Stimulated activated CD8-positive, alpha-beta memory T cell treated with anti-CD3 and anti-CD28 coated beads, Interleukin-4, amount 100 ng/mL, for 24 hours (primary cell): ENCODE data around the gene TMEM30B.
"Not testable (repeated sequence)": the region's sequence is repeated elsewhere in the genome, so short reads cannot be mapped to it uniquely, and the experiment has no call there.

Source experiments
- DNase-seq: peaks from one replicate; pipeline ENCODE4 v3.0.0-alpha.2; 2020; ENCODE audit warnings: low read depth

TMEM30B gene

GRCh38 chr14:61266436-61266835, 14.7 kb downstream of the TMEM30B start:
- no peak for DNase-seq

DNA sequence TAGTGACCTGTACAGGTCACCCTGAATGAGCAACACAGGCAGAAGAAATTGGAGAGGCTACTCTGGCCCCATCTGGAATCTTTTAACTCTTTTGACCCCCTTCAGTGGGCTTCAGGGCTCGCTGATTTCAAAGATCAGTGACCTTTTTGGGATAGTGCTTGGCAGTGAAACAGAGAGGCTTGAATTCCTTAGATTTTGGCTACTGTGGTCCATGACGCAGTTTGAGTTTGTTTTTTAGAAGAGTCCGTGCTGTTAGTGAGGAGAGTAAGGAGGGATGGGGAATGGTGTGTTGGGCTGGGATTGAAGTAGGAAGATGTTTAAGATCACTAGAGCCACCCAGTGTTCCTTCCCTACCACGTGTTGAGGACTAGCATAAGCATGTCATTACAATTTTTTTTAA, 16.5 kb downstream of the TMEM30B start:
- no peak for DNase-seq

- no peak for DNase-seq
Observed at GRCh38 chr14:61264010-61264571, 17.0 kb downstream of the TMEM30B start.

DNA sequence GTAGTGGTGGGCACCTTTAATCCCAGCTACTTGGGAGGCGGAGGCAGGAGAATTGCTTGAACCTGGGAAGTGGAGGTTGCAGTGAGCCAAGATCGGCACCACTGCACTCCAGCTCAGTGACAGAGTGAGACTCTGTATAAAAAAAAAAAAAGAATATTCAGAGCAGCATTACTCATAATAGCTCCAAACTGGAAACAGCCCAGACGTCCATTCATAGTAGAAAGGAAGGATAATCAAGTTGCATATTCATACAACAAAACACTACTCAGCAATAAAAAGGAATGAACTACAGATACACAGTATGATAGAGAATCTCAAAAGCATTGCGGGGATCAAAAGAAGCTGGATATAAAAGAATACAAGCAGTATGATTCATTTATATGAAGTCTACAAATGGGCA, 19.1 kb downstream of the TMEM30B start:
- DNase-seq: no peak

- no peak for DNase-seq
Observed at GRCh38 chr14:61260939-61261776, 20.0 kb downstream of the TMEM30B start.

GRCh38 chr14:61258985-61259384, 22.2 kb downstream of the TMEM30B start:
- DNase-seq: no peak

GRCh38 chr14:61257469-61258057, 23.6 kb downstream of the TMEM30B start:
- no peak for DNase-seq

GRCh38 chr14:61256826-61257468, 24.2 kb downstream of the TMEM30B start:
- no peak for DNase-seq

DNA sequence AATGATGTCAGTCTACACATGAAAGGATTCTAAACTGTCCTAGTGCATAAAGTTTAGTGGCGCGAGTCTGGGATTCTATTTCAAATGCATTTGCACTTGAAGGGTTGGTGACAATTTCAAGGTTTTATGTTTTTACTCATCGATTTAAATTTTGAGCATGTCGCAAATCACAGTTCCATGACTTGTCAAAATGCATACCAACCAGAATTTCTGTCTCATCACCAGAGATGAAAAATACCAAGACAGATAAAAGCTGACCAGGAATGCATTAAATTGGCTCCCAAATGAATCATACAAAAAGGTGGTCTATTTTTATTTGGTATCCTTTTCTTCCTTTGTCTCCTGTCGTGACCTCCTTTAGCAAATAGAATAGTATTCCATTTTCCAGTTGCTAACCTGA, 25.2 kb downstream of the TMEM30B start:
- no peak for DNase-seq

GRCh38 chr14:61254808-61255526, 26.2 kb downstream of the TMEM30B start:
- DNase-seq: no peak

DNA sequence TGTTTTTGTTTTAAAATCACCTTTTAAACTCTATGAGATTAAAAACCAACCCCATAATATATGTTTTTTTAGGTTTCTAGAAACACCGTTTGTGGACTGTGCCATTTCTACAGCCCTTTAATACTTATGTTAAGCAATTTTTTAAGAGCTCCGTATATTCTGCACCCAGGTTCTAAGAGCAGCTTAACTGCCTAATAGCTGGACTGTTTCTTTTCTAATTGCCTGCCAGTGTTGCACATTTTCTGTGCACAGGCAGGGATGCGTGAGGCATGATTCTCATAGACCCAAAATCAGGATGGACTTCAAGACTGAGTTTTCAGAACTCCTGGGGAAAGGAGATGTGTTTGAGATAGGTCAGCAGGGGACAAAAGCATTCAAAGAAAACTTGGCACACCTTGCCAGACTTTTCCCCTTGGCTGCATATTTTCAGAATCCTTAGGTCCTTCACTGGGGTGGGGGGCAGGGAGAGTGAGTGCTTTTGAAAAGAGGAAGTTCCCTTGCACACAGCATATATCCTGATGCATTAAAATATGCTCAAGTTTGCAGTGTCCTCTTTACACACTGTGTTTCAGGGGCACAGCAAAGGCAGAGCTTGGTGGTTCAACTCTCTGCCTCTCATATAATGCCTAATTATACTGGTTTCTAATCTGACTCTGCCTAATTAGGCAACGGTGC, 27.9 kb downstream of the TMEM30B start:
- DNase-seq: no peak

- DNase-seq: peak; percentile 24
Observed at GRCh38 chr14:61252369-61253063, 28.6 kb downstream of the TMEM30B start.

DNA sequence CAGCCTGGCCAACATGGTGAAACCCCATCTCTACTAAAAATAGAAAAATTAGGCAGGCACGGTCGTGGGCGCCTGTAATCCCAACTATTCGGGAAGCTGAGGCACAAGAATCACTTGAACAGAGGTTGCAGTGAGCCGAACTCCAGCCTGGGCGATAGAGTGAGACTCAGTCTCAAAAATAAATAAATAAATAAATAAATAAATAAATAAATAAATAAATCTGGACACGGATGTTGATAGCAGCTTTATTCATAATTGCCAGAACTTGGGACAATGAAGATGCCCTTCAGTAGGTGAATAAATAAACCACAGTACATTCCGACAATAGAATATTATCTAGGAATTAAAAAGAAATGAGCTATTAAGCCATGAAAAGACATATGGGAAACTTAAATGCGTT, 31.1 kb downstream of the TMEM30B start:
- DNase-seq: no peak

- DNase-seq: no peak
Observed at GRCh38 chr14:61247935-61248334, 33.2 kb downstream of the TMEM30B start.

GRCh38 chr14:61246721-61247120, 34.4 kb downstream of the TMEM30B start:
- DNase-seq: no peak

GRCh38 chr14:61244009-61244408, 37.1 kb downstream of the TMEM30B start:
- no peak for DNase-seq

GRCh38 chr14:61240206-61240605, 40.9 kb downstream of the TMEM30B start:
- no peak for DNase-seq

DNA sequence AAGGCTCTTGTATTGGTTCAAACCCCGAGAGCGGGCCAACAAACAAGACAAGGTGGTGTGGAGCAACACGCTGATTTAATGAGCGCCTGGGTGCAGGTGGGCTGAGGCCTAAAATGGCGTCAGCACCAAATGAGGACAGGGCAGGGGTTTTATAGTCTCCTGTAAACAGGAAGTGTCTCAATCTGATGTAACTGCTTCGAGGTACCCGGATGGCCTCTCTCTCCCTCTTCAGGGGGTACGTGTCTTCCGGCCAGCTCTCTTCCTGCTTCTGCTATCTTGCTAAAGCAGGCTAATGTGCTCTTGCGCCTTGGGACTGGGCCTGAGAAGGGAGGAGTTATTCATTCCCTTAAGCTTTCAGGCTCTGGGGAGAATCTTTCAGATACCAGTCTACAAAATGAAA, 41.9 kb downstream of the TMEM30B start:
- DNase-seq: not testable (repeated sequence)

DNA sequence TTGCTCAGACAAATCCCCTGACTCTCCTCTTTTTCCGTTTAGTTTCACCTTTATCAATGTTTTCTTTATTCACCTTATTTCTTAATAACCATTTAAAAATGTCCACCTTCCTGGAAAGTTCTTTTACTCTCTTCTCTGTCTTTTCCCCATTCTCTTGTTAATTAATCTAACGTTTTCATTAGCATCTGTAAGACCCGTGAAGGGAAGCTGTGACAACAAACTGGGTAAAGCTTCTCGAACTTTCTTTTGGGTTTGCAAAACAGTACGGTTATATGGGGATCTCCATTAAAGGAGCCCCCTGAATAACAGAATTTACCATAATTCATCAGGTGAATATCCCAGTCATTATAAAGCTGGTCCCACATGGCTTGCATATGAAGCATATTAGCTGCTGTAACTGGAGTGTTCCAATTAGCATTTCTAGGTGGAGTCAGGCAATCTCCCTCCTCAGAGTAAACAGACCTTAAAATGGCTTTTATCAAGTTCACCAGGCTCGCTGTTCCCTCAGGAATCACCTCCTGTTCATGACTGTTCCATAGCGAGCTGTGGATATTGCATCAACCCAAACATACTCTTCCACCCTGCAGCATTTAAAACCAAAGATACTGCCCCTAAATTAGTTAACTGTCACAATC, 42.4 kb downstream of the TMEM30B start:
- DNase-seq: no peak

- no peak for DNase-seq
Observed at GRCh38 chr14:61234215-61234916, 46.8 kb downstream of the TMEM30B start.
